Activated CD8-positive, alpha-beta T cell treated with anti-CD3 and anti-CD28 coated beads for 36 hours (primary cell): Measurements from ENCODE around the gene MYO10. TPM values are rescaled to one million over a fixed set of nuclear protein-coding genes. Genes with fewer than 3 reads are reported as not detected.
"Not testable (repeated sequence)": the region's sequence is repeated elsewhere in the genome, so short reads cannot be mapped to it uniquely, and the experiment has no call there.

Source experiments
- ATAC-seq: fragments of 200-7000 bp; cut with Tn5 transposase; one replicate; pipeline ENCODE4 v1.10.0; 2021; ENCODE audit warnings: mild to moderate bottlenecking, moderate library complexity
- CTCF ChIA-PET: fragments of 350-600 bp; sonication (Branson Sonifier 250); formaldehyde crosslinking; loops from one replicate; lab custom pipeline; 2021; ENCODE audit warnings: antibody characterized with exemption; lab: Charles Lee
- POLR2A ChIA-PET: fragments of 350-600 bp; sonication (Branson Sonifier 250); formaldehyde crosslinking; loops from one replicate; lab custom pipeline; 2021; ENCODE audit warnings: antibody characterized with exemption; lab: Charles Lee
- DNase-seq: peaks from one replicate; pipeline ENCODE4 v3.0.0-alpha.2; 2020
- H3K27ac Mint-ChIP-seq: one replicate; pipeline ENCODE4 v1.8.0; 2021; ENCODE audit warnings: mild to moderate bottlenecking, mixed read lengths
- H3K27me3 Mint-ChIP-seq: one replicate; pipeline ENCODE4 v1.8.0; 2021; ENCODE audit warnings: mixed read lengths
- H3K36me3 Mint-ChIP-seq: one replicate; pipeline ENCODE4 v1.8.0; 2021; ENCODE audit warnings: low read depth, mixed read lengths
- H3K4me1 Mint-ChIP-seq: one replicate; pipeline ENCODE4 v1.8.0; 2021; ENCODE audit warnings: low read depth, mixed read lengths
- H3K4me3 Mint-ChIP-seq: one replicate; pipeline ENCODE4 v1.8.0; 2021; ENCODE audit warnings: mild to moderate bottlenecking, moderate library complexity, mixed read lengths
- H3K9me3 Mint-ChIP-seq: one replicate; pipeline ENCODE4 v1.8.0; 2021; ENCODE audit warnings: mixed read lengths
- CTCF ChIP-seq: fragments of 200-600 bp; IDR thresholded peaks from one replicate; pipeline ENCODE4 v1.8.0; 2022; ENCODE audit warnings: antibody characterized with exemption, mild to moderate bottlenecking
- intact Hi-C: fragments of 100-400 bp; cut with micrococcal nuclease; formaldehyde crosslinking; loops from one replicate; pipeline ENCODE4 v1.10.0; 2022
- total RNA-seq, 2 experiments: library from RNA; stranded (reverse); gene quantifications; one replicate each; pipeline ENCODE4 v1.2.3, GENCODE V29; 2021

MYO10 gene
- total RNA-seq, 2 experiments from 2014 or later = 0.09 TPM; not detected in 1

- Mint-ChIP-seq H3K4me1 (no peaks in the 10 kb centered on the region), H3K36me3 (no peaks in the 10 kb centered on the region), H3K9me3 (no peaks in the 10 kb centered on the region), H3K27me3 (peaks cover 6% of the 10 kb centered on the region), H3K4me3 (no peak overlapping the region), H3K27ac (no peak overlapping the region)
- ChIA-PET POLR2A (no interaction called here), CTCF (no interaction called here)
- intact Hi-C loops = no loop called here
- ATAC-seq (no peak), DNase-seq (no peak)
- TF ChIP-seq CTCF = no peak
Measured at GRCh38 chr5:16880547-16880946, 55.5 kb downstream of the MYO10 start.

- intact Hi-C loops = no loop called here
- CTCF ChIA-PET = no interaction called here
- no peaks in the 10 kb centered on the region for H3K9me3 Mint-ChIP-seq
- H3K36me3 Mint-ChIP-seq = no peaks in the 10 kb centered on the region
- POLR2A ChIA-PET = no interaction called here
- H3K27me3 Mint-ChIP-seq = peaks cover 5% of the 10 kb centered on the region
- no peak for TF ChIP-seq CTCF
- DNase-seq (no peak), ATAC-seq (no peak)
- H3K4me1 Mint-ChIP-seq = no peaks in the 10 kb centered on the region
- no peak overlapping the region for H3K4me3 Mint-ChIP-seq
- no peak overlapping the region for H3K27ac Mint-ChIP-seq
Measured at GRCh38 chr5:16879650-16880049, 56.4 kb downstream of the MYO10 start.

DNA sequence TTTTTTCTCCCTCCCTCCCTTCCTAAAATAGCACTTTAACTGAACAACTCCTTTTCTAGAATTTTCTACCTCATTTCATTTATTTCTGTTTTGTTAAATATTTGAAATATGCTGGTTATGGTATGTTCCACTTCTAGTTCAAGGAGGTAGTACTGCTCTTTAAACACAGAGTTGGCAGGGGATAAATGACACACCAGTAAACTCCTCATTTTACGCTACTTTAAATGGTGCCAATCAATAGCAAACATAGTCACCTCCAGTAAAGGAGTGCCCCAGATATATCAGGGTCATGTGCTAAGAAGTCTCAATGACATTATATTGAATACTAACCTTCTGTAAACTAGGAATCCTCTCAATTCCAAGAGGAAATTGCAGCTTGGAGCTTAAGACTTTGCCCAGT lies 56.9 kb downstream of the MYO10 start:
- peaks cover 4% of the 10 kb centered on the region for H3K9me3 Mint-ChIP-seq
- H3K36me3 Mint-ChIP-seq = no peaks in the 10 kb centered on the region
- peaks cover 2% of the 10 kb centered on the region for H3K27me3 Mint-ChIP-seq
- H3K4me3 Mint-ChIP-seq = no peak overlapping the region
- POLR2A ChIA-PET = no interaction called here
- DNase-seq = no peak
- TF ChIP-seq CTCF = no peak
- no peak for ATAC-seq
- intact Hi-C loops = no loop called here
- CTCF ChIA-PET = no interaction called here
- no peak overlapping the region for H3K27ac Mint-ChIP-seq
- no peaks in the 10 kb centered on the region for H3K4me1 Mint-ChIP-seq

DNA sequence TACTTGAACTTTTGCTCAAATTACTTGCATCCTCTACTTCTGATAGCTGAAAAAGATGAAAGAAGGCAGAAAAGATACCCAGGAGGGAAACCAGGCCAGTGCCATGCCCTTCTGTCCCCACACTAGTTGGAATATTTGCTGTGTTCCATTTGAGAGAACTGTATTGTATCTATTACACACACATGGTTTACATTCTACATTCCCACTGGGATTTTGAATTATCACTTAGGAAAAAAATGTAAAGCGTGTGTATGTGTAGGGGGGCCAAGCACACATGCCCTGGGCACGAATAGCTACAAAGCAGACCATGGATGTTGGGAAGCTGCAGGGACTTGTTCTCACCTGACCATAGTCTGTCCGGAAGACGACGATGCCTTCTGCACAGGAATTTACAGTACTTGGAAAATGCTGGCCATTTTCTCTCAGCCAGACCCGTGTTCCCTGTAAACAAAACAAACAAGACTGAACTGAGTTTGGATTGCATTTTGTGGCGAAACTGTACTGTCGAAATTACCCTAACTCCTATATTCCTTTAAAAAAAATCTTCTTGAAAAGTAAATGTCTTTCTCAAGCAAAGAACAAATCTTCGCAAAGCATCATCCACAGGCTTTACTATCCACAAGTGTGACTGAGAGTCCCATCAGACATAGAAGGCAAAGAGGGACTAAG lies 58.7 kb downstream of the MYO10 start:
- Mint-ChIP-seq H3K4me1 (no peaks in the 10 kb centered on the region), H3K36me3 (no peaks in the 10 kb centered on the region), H3K27me3 (no peaks in the 10 kb centered on the region), H3K9me3 (peaks cover 5% of the 10 kb centered on the region), H3K4me3 (no peak overlapping the region), H3K27ac (no peak overlapping the region)
- intact Hi-C loops = no loop called here
- DNase-seq (no peak), ATAC-seq (no peak)
- ChIA-PET POLR2A (no interaction called here), CTCF (no interaction called here)
- no peak for TF ChIP-seq CTCF

DNA sequence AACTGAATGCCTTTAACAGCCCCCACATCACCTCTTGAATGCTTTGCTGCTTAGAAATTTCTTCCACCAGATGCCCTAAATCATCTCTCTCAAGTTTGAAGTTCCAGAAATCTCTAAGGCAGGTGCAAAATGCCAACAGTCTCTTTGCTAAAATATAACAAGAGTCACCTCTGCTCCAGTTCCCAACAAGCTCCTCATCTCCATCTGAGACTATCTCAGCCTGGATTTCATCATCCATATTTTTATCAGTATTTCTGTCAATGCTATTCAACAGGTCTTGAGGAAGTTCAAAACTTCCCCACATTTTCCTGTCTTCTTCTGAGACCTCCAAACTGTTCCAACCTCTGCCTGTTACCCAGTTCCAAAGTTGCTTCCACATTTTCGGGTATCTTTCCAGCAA lies 61.7 kb downstream of the MYO10 start:
- H3K27me3 Mint-ChIP-seq, H3K4me3 Mint-ChIP-seq, H3K4me1 Mint-ChIP-seq, ATAC-seq, H3K27ac Mint-ChIP-seq, H3K36me3 Mint-ChIP-seq, CTCF ChIA-PET, POLR2A ChIA-PET, DNase-seq, H3K9me3 Mint-ChIP-seq, intact Hi-C loops: not testable (repeated sequence)
